IPS-NIHi7 (cell line): ENCODE results near the gene PARD6G.
A peak's percentile ranks its signal among the peaks of the same experiment; 100 is the strongest.
"Not testable (repeated sequence)": the region's sequence is repeated elsewhere in the genome, so short reads cannot be mapped to it uniquely, and the experiment has no call there.

Experiments
- DNase-seq: peaks from one replicate; pipeline ENCODE4 v3.0.0; 2012; ENCODE audit warnings: mixed read lengths; ENCODE audit errors: extremely low spot score

The PARD6G gene

GRCh38 chr18:80171054-80171872 lies 76.1 kb downstream of the PARD6G start:
- peak; percentile 91 for DNase-seq

DNA sequence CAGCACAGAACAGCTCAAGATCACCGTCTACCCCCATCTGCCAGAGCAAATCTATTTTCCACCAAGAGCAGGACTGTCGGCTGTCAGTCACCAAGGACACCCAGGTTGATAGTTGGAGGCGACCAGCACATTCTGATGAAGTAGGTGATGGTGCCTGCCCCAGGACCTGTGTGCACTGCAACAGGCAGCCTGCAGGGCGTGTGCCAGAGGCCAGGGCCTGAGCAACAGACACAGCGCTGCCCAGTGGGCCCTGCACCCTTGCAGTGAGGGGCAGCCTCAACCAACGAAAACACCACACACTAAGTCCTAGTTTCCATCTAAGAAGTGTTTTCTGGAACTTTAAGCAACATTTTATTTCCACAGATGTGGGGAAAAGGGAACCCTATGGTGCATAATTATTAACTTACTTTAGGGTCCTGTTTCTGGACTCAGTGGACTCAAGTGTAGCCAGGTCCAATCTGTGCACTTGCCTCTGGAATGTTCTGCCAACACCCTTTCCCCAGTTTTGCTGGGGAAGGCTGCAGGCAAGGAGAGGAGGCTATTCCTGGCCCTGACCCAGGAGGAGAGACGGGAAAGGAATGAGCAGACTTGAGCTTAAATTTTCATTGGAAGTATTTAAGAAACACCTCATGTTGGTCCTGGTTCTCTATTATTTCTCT lies 76.8 kb downstream of the PARD6G start:
- DNase-seq, result no peak

DNA sequence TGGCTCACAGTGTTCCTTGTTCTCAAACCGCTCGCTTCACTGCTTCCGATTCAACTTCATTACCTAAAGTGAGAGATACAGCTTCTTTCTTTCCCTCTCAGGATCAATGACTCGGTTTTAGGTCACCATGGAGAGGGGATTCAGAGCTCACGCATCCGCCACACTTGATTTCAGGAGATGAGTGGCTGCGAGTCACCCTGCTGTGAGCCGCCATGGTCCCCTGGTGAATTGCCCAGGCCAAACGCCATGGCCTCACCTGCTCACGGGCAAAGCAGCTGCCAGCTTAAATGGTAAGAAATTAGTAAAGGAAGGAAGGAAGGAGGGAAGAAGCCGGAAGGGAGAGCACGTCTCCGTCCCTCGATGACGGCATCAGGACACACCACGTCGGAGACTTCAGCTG lies 77.7 kb downstream of the PARD6G start:
- DNase-seq, result no peak

GRCh38 chr18:80168982-80169381 lies 78.3 kb downstream of the PARD6G start:
- no peak for DNase-seq

DNA sequence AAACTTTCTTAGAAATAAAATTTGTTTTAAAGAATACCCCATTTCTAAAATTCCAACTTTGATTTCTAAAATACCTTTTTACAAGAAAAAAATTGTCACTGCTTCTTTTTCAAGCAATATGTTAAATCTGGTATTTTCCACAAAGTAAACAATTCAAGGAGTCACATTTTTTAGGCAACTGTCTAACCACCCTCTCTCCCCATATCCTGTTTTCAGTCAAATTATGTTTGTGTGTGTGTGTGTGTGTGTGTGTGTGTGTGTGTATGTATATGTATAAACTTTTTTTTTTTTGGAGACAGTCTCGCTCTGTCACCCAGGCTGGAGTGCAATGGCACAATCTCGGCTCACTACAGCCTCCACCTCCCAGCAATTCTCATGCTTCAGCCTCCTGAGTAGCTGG lies 79.0 kb downstream of the PARD6G start:
- no peak for DNase-seq

GRCh38 chr18:80167931-80168330 lies 79.4 kb downstream of the PARD6G start:
- DNase-seq, result no peak

DNA sequence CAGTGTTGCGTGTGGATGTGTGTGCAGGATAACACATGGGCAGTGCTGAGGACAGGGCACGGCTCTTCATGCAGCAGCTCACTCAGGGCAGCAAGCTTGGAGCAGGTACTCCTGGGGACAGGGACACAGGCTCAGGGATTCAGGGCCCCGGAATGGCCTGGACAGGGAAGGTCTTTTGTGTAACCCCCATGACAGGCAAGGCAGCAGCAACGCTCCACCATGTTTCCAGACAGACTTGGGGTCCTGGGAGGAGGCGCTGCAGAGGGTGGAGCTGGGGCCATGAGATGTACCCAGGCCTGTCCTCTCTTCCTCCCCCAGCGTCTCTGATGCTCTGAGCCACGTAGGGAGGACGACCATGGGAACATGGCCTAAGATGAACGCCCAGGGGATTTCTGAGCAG lies 80.0 kb downstream of the PARD6G start:
- no peak for DNase-seq

- DNase-seq, result no peak
These were observed 80.6 kb downstream of the PARD6G start for GRCh38 chr18:80166725-80167124.

- no peak for DNase-seq
These were observed 81.1 kb downstream of the PARD6G start for GRCh38 chr18:80166240-80166639.

DNA sequence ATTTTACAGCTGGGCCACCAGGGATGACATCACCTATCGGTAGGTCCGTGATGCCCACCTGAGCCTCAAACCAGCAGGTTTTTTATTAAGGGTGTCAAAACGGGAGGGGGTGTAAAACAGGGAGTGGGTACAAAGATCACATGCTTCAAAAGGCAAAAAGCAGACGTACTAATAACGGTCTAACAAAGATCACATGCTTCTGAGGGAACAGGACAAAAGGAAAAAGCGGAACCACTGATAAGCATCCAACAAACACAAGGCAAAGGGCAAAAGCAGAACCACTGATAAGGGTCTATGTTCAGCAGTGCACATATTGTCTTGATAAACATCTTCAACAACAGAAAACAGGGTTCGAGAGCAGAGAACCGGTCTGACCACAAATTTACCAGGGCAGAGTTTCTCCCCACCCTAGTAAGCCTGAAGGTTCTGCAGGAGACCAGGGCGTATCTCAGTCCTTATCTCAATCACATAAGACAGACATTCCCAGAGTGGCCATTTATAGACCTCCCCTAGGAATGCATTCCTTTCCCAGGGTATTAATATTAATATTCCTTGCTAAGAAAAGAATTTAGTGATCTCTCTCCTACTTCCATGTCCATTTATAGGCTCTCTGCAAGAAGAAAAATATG lies 82.5 kb downstream of the PARD6G start:
- not testable (repeated sequence) for DNase-seq

GRCh38 chr18:80163183-80163582 lies 84.1 kb downstream of the PARD6G start:
- DNase-seq, result no peak

GRCh38 chr18:80161781-80162417 lies 85.4 kb downstream of the PARD6G start:
- DNase-seq, result no peak

GRCh38 chr18:80159713-80160636 lies 87.3 kb downstream of the PARD6G start:
- no peak for DNase-seq

DNA sequence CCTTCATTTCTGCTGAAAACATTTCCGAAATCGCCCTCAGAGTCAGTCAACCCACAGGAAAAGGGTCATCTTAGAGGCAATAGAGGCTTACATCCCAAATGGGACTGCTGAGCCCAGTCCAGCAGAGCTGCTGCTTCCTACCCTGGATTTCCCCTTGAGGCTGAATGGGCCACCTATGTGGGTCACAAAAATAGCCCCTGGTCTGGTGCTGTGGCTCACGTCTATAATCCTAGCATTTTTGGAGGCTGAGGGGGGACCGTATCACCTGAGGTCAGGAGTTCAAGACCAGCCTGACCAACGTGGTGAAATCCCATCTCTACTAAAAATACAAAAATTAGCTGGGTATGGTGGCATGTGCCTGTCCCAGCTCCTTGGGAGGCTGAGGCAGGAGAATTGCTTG lies 88.9 kb downstream of the PARD6G start:
- no peak for DNase-seq

DNA sequence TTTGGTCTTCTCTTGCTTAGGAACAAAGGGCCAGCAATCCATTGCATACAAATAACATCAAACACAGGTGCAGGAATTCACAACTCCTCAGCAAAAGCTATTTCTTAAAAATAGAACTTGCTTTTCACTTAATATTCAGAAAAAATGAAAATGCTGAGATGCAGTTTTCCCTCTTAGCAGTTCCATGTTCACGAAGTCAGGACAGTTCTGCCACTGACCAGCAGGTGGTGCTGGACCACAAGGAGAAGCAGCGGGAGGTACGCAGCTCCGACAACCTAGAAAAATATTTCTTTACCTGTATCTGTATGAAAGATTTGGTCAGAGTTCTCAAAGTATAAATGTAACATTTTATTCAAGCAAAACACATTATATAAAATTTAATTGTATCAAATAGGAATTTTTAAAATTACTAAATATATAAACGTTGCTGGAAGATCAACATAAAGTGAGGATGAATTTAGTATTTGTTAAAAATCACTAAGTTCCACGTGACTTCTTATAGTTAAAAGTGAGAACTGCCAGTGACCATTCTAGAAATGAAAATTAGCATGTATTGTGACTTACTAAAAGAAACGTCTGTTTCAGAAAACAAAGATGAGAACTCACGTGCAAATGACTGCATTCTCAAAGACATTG lies 89.5 kb downstream of the PARD6G start:
- DNase-seq, result peak; percentile 64

GRCh38 chr18:80154293-80154692 lies 93.0 kb downstream of the PARD6G start:
- DNase-seq, result peak; percentile 62

GRCh38 chr18:80149667-80150066 lies 97.6 kb downstream of the PARD6G start:
- DNase-seq, result no peak

DNA sequence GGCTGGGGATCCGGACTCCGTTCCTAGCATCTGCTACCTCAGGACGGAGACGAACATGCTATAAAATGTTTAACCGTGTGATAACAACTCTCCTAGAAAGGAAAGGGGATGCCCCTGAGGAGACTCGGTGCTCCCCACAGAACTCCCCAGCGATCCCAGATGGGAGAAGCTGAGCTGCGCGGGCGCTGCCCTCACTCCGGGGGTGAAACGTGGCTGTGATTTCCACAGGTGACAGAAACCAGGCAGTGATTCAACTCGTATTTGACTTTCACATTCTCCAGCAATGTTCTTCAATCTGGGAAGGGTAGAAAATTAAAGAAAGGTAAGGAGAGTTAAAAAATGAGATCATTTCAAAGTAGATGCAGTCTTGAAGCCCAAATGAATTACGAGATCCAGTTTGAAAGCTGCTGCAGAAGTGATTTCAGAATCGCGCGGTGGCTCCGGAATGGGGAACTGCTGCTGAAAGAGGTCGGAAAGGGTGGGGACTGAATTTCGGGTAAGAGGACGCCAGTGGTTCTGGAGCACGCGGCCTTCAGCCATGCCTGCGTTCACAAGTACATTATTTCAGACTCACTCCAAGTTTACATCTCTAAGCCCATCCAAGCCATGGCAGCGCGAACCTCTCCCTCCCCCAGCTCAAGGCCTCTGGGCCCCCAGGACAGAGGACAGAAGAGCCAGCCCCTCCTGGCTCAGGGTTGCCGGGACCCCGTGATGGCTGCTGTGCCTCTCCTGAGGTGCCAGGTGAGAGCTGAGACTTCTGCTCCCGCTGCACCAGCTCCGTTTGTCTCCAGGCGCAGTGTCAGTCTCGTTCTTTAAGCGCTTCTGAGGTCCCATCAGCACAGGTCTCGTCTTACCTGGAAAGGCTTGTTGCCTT lies 98.8 kb downstream of the PARD6G start:
- no peak for DNase-seq

DNA sequence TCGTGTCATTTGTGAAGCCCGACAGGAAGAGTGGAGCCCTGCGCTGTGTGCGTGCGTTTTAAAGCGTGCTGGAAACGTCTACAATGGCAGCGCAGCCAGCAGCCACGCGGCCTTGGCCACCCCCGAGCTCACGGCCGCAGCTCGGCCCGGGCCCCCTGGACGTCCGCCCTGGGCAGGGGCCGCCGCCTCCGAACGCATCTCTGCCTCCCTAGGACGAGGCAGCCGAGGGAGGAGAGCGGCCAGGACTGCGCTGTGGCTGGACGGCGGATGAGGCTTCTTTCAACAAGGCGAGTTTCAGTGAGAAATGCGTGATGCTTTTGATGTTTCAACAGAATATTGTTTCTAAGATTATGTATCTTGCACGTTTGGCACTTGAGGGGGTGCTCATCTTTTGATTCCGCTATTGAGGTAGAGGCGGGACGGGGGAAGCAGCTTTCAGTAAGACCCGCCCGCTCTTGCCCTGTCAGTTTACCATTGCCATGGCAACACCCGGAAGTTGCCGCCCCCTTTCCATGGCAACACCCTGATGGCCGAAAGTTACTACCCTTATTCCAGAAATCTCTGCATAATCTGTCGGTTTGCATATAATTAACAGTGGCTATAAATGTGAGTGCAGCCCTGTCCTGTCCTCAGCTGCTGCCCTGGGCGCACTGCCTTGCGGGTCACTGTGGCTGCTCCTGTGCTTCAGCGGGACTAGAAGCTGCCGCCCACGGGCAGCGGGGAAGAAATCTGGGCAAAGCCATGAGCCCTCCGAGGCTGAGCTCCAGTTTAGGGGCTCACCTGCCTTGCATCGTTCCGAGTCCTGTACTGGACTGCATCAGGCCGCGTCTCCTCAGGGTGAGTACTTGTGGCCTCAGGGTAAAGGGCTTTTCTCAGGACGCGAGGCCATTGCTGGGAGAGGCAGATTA lies 99.6 kb downstream of the PARD6G start:
- DNase-seq, result peak; percentile 79
